IMR-90 (cell line): ENCODE measurements around the gene CRACR2B.
A peak's percentile ranks its signal among the peaks of the same experiment; 100 is the strongest.

Source experiments
- BHLHE40 ChIP-seq: fragments of 150-350 bp; IDR thresholded peaks from 2 replicates; pipeline ENCODE4 v1.6.1; 2016; ENCODE audit warnings: mild to moderate bottlenecking, low read depth, low read length
- CEBPB ChIP-seq: IDR thresholded peaks from 2 replicates; pipeline ENCODE4 v1.6.1; 2012; ENCODE audit warnings: low read depth, low read length, improper control_type of control experiment
- FOS ChIP-seq: fragments of 150-350 bp; IDR thresholded peaks from 2 replicates; pipeline ENCODE4 v1.6.1; 2016; ENCODE audit warnings: low read depth, low read length
- MAFK ChIP-seq: IDR thresholded peaks from 2 replicates; pipeline ENCODE4 v1.6.1; 2012; ENCODE audit warnings: low read depth, low read length, improper control_type of control experiment
- MAZ ChIP-seq: IDR thresholded peaks from 2 replicates; pipeline ENCODE4 v1.6.1; 2012; ENCODE audit warnings: low read depth, mild to moderate bottlenecking, low read length, improper control_type of control experiment, moderate library complexity, borderline replicate concordance
- MXI1 ChIP-seq: IDR thresholded peaks from 2 replicates; pipeline ENCODE4 v1.6.1; 2012; ENCODE audit warnings: low read depth, mild to moderate bottlenecking, low read length, moderate library complexity, borderline replicate concordance
- POLR2A ChIP-seq: IDR thresholded peaks from 2 replicates; pipeline ENCODE4 v1.6.1; 2012; ENCODE audit warnings: mild to moderate bottlenecking, low read depth, low read length
- RAD21 ChIP-seq: IDR thresholded peaks from 2 replicates; pipeline ENCODE4 v1.6.1; 2012; ENCODE audit warnings: low read length, improper control_type of control experiment
- TF ChIP-seq, protein P1 (sequence below): conservative IDR thresholded peaks from 2 replicates; pipeline ENCODE4 v1.5.1; 2012; ENCODE audit warnings: mild to moderate bottlenecking, low read depth, low read length, improper control_type of control experiment
- TF ChIP-seq, protein P2 (sequence below): fragments of 150-350 bp; IDR thresholded peaks from 2 replicates; pipeline ENCODE4 v1.6.1; 2016; ENCODE audit warnings: low read depth, mild to moderate bottlenecking, low read length, moderate library complexity, borderline replicate concordance

DNA sequence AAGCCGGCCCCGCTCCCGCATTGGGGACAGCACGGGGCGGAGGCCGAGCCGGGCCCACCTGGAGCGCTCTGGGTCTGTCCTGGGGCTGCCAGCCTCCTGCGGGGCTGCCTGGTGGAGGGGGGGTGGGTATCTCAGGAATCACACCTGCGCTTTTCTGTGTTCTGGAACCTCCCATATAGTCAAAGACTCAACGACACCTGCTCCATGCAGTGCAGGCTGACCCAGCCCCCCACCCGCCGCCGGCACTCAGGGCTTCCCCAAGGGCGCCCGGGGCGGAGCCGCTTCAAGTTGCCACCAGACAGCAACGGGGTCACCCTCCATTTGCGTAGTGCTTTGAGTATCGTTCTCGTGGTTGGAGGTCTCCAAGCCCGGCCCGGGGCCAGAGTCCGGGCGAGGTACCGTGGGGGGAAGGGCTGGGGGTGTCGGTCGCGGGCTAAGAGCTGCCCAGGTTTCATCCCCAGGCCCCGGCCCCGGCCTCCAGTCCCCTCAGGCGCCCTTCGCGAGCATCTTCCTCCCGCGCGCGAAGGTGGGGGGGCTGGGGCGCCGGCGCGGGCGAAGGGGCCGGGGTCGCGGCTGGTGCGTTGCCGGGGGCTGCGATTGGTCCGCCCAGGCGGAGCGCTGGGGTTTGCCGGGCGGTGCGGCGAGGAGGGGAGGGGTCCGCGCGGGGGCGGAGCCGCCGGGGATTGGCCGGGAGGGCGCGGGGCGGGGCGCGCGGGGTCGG is 21.5 kb downstream of the CRACR2B start:
- TF ChIP-seq POLR2A: no peak
- TF ChIP-seq, protein P1, sequence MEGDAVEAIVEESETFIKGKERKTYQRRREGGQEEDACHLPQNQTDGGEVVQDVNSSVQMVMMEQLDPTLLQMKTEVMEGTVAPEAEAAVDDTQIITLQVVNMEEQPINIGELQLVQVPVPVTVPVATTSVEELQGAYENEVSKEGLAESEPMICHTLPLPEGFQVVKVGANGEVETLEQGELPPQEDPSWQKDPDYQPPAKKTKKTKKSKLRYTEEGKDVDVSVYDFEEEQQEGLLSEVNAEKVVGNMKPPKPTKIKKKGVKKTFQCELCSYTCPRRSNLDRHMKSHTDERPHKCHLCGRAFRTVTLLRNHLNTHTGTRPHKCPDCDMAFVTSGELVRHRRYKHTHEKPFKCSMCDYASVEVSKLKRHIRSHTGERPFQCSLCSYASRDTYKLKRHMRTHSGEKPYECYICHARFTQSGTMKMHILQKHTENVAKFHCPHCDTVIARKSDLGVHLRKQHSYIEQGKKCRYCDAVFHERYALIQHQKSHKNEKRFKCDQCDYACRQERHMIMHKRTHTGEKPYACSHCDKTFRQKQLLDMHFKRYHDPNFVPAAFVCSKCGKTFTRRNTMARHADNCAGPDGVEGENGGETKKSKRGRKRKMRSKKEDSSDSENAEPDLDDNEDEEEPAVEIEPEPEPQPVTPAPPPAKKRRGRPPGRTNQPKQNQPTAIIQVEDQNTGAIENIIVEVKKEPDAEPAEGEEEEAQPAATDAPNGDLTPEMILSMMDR: no peak
- no peak for TF ChIP-seq CEBPB
- TF ChIP-seq RAD21: no peak
- 0 out of 2 replicates have a peak, but pooled peaks have one; percentile 6 for TF ChIP-seq MAZ
- no peak for TF ChIP-seq FOS
- no peak for TF ChIP-seq MXI1
- TF ChIP-seq, protein P2, sequence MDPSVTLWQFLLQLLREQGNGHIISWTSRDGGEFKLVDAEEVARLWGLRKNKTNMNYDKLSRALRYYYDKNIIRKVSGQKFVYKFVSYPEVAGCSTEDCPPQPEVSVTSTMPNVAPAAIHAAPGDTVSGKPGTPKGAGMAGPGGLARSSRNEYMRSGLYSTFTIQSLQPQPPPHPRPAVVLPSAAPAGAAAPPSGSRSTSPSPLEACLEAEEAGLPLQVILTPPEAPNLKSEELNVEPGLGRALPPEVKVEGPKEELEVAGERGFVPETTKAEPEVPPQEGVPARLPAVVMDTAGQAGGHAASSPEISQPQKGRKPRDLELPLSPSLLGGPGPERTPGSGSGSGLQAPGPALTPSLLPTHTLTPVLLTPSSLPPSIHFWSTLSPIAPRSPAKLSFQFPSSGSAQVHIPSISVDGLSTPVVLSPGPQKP: no peak
- TF ChIP-seq BHLHE40: no peak
- TF ChIP-seq MAFK: no peak
